Vagina (tissue), 2 donors: ENCODE results near the gene LRRC34. TPM values are rescaled to one million over a fixed set of nuclear protein-coding genes. Genes with fewer than 3 reads are reported as not detected.

Source experiments
- DNase-seq, 2 donors: peaks; one replicate each; pipeline ENCODE4 v3.0.0-alpha.2; 2017; ENCODE audit errors: extremely low spot score in 2 of 2
- H3K27ac ChIP-seq: fragments of 200-600 bp; sonication (generic); one replicate; pipeline ENCODE4 v1.5.1; 2019
- H3K27me3 ChIP-seq: fragments of 200-600 bp; sonication (generic); one replicate; pipeline ENCODE4 v1.5.1; 2019
- H3K36me3 ChIP-seq, 2 donors: fragments of 200-600 bp; sonication (generic); one replicate each; pipeline ENCODE4 v1.5.1; 2017 to 2019
- H3K4me1 ChIP-seq: fragments of 200-600 bp; sonication (generic); one replicate; pipeline ENCODE4 v1.5.1; 2019
- H3K4me3 ChIP-seq, 2 donors: fragments of 200-600 bp; sonication (generic); 1 replicate in 1 of 2; 2 replicates in 1 of 2; pipeline ENCODE4 v1.5.1; 2016 to 2019
- H3K9me3 ChIP-seq: fragments of 200-600 bp; sonication (generic); one replicate; pipeline ENCODE4 v1.5.1; 2019
- POLR2A ChIP-seq, 2 donors: fragments of 450-650 bp; IDR thresholded peaks; one replicate each; pipeline ENCODE4 v1.6.1; 2017; ENCODE audit warnings: antibody characterized with exemption in 2 of 2, mild to moderate bottlenecking in 2 of 2, moderate library complexity in 2 of 2
- POLR2AphosphoS5 ChIP-seq, 2 donors: sonication (generic); formaldehyde crosslinking; IDR thresholded peaks; one replicate each; pipeline ENCODE4 v1.9.0; 2017; ENCODE audit warnings: antibody characterized with exemption in 2 of 2, mild to moderate bottlenecking in 2 of 2, low read depth in 1 of 2; ENCODE audit not compliant: insufficient read depth in 1 of 2
- intact Hi-C: fragments of 100-400 bp; cut with DNase I; formaldehyde crosslinking; loops from one replicate; pipeline ENCODE4 v1.15.1; 2023
- total RNA-seq: library from RNA; depleted of rRNA; stranded (reverse); fragments of >200 nt; gene quantifications from one replicate; pipeline ENCODE4 v1.2.3, GENCODE V29; 2016
- TF ChIP-seq, protein P1 (sequence below), 3 experiments: fragments of 450-650 bp in 2 of 3; fragments of 200-600 bp in 1 of 3; sonication (generic) in 1 of 3; IDR thresholded peaks; one replicate each; pipeline ENCODE4 v1.5.1; 2017 to 2019; ENCODE audit warnings: antibody characterized with exemption in 3 of 3, mild to moderate bottlenecking in 2 of 3, moderate library complexity in 2 of 3

LRRC34 gene
- total RNA-seq, 1 donor from 2014 or later: 0.49 TPM

DNA sequence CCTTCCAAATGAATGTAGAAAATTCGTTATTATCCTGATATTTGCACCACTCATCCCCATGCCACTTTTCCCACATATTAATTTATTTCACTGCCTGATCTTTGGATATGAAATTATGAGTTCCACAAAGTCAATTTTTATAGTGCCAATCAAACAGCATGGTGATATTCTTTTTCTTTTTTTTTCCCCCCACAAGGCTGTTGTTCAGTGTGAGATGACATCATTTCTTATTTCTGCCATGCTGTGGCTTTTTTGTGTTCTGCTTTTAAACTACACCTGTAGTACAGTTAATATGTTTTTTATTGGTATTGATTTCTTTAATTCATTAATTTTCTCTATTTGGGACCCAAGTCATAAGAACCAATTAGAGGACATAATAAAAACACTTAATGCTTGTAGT, 24.9 kb downstream of the LRRC34 start:
- Histone ChIP-seq H3K9me3 (no peaks in the 10 kb centered on the region), H3K4me1 (no peaks in the 10 kb centered on the region), H3K27ac (no peak overlapping the region), H3K36me3 (peaks cover 0 to 51% of the 10 kb centered on the region in 2 donors), H3K4me3 (no peak overlapping the region), H3K27me3 (no peaks in the 10 kb centered on the region)
- DNase-seq: no peak
- intact Hi-C loops: no loop called here
- TF ChIP-seq POLR2AphosphoS5 (IDR thresholded peaks at IDR 0.05; ENCODE audit: insufficient read depth in 1 of 2, low read depth in 1 of 2) (no peak), POLR2A (IDR thresholded peaks at IDR 0.05) (no peak)
- TF ChIP-seq, protein P1, sequence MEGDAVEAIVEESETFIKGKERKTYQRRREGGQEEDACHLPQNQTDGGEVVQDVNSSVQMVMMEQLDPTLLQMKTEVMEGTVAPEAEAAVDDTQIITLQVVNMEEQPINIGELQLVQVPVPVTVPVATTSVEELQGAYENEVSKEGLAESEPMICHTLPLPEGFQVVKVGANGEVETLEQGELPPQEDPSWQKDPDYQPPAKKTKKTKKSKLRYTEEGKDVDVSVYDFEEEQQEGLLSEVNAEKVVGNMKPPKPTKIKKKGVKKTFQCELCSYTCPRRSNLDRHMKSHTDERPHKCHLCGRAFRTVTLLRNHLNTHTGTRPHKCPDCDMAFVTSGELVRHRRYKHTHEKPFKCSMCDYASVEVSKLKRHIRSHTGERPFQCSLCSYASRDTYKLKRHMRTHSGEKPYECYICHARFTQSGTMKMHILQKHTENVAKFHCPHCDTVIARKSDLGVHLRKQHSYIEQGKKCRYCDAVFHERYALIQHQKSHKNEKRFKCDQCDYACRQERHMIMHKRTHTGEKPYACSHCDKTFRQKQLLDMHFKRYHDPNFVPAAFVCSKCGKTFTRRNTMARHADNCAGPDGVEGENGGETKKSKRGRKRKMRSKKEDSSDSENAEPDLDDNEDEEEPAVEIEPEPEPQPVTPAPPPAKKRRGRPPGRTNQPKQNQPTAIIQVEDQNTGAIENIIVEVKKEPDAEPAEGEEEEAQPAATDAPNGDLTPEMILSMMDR (IDR thresholded peaks at IDR 0.05): no peak

DNA sequence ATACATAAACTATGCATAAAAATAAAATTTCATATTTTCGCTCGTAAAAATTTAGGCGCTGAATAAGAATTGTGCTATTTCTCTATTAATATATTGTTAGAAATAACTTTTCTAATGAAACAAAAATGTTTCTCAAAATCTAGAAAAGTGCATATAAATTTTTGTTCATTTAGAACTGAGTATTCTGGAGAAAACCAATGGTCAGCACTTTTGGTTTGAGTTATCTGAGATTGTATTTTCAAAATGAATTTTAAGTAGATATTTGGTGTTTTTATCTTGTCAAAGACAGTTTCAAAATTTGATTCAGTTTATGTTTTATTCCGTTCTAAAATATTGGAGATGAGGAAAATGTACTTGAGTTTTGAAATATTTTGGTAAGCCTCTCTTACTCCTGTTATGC, 25.6 kb downstream of the LRRC34 start:
- H3K27ac ChIP-seq: no peak overlapping the region
- peaks cover 0 to 51% of the 10 kb centered on the region in 2 donors for H3K36me3 ChIP-seq
- no peak for TF ChIP-seq POLR2A (IDR thresholded peaks at IDR 0.05)
- no peak for TF ChIP-seq POLR2AphosphoS5 (IDR thresholded peaks at IDR 0.05; ENCODE audit: insufficient read depth in 1 of 2, low read depth in 1 of 2)
- TF ChIP-seq, protein P1 (IDR thresholded peaks at IDR 0.05): no peak
- H3K4me3 ChIP-seq: no peak overlapping the region
- H3K4me1 ChIP-seq: no peaks in the 10 kb centered on the region
- intact Hi-C loops: no loop called here
- no peaks in the 10 kb centered on the region for H3K27me3 ChIP-seq
- DNase-seq: no peak
- H3K9me3 ChIP-seq: no peaks in the 10 kb centered on the region

DNA sequence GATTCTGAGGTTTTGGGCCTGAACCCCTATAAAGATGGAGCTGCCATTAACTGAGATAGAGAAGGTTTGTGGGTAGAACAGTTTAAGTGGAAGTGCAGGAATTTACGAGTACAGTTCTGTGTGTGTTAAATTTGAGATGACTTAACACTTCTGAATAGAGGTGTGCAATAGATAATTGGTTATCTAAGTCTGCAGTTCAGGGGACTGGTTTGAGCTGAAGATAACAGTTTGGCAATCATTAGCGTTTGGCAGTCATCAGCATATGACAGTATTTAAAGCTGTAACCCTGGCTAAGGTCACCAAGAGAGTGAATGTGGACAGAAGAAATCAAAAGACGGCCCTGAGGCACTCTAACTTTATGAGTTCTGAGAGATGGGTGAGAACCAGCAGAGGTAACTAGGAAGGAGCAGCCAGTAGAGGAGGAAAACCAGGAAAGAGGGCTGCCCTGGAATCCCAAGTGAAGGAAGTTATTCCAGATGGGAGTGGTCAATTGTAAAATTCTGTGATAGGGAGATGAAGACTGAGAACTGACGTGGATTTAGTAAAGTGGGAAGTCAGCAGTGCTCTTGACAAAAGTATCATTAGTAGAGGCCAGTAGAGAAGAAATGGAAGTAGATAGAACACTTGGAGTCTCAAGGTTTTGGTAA, 31.4 kb downstream of the LRRC34 start:
- no peaks in the 10 kb centered on the region for H3K9me3 ChIP-seq
- H3K4me1 ChIP-seq: peaks cover 9% of the 10 kb centered on the region
- TF ChIP-seq, protein P1 (IDR thresholded peaks at IDR 0.05): no peak
- TF ChIP-seq POLR2A (IDR thresholded peaks at IDR 0.05) (no peak), POLR2AphosphoS5 (IDR thresholded peaks at IDR 0.05; ENCODE audit: insufficient read depth in 1 of 2, low read depth in 1 of 2) (no peak)
- intact Hi-C loops: no loop called here
- H3K36me3 ChIP-seq: peaks cover 0 to 72% of the 10 kb centered on the region in 2 donors
- no peak for DNase-seq
- H3K27me3 ChIP-seq: no peaks in the 10 kb centered on the region
- no peak overlapping the region for H3K27ac ChIP-seq
- H3K4me3 ChIP-seq: no peak overlapping the region

DNA sequence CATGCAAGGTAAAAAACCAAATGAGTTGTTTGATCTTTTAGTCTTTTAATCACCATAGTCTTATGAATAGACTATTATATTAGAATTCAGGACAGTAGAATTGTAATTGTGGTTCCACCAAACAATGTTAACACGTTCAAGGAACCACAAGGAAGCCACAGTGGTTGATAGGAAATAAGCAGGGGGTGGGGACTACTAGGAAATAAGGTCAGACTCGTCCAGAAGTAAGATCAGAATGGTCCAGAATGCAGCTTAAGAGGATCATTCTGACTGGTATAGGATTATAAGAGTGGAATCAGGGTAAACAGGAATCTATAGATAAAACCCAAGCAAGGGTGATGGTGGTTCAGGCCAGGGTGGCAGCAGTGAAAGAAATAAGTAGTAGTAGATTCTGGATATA, 32.0 kb downstream of the LRRC34 start:
- Histone ChIP-seq H3K27me3 (no peaks in the 10 kb centered on the region), H3K27ac (no peak overlapping the region), H3K36me3 (peaks cover 0 to 66% of the 10 kb centered on the region in 2 donors), H3K4me1 (peaks cover 13% of the 10 kb centered on the region), H3K9me3 (no peaks in the 10 kb centered on the region), H3K4me3 (no peak overlapping the region)
- TF ChIP-seq POLR2AphosphoS5 (IDR thresholded peaks at IDR 0.05; ENCODE audit: insufficient read depth in 1 of 2, low read depth in 1 of 2) (no peak), POLR2A (IDR thresholded peaks at IDR 0.05) (no peak)
- TF ChIP-seq, protein P1 (IDR thresholded peaks at IDR 0.05): no peak
- no peak for DNase-seq
- intact Hi-C loops: no loop called here

DNA sequence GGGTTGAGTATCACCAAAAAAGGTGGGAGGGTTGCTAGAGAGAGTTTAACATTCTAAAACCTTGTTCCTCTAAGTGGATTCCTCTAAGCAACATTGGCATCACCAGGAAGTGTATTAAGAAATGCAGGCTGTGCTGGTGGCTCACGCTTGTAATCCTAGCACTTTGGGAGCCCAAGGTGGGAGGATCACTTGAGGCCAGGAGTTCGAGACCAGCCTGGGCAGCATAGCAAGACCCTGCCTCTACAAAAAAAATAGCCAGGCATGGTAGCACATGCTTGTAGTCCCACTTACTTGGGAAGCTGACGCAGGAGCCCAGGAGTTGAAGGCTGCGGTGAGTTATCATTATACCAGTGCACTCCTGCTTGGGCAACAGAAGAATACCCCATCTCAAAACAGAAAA, 34.9 kb downstream of the LRRC34 start:
- Histone ChIP-seq H3K27ac (no peak overlapping the region), H3K4me1 (peaks cover 34% of the 10 kb centered on the region), H3K36me3 (peaks cover 0 to 50% of the 10 kb centered on the region in 2 donors), H3K4me3 (no peak overlapping the region), H3K27me3 (no peaks in the 10 kb centered on the region), H3K9me3 (no peaks in the 10 kb centered on the region)
- TF ChIP-seq POLR2A (IDR thresholded peaks at IDR 0.05) (no peak), POLR2AphosphoS5 (IDR thresholded peaks at IDR 0.05; ENCODE audit: insufficient read depth in 1 of 2, low read depth in 1 of 2) (no peak)
- TF ChIP-seq, protein P1 (IDR thresholded peaks at IDR 0.05): no peak
- intact Hi-C loops: no loop called here
- DNase-seq: no peak
